ENCODE data around the gene LMF2.

The LMF2 gene

DNA sequence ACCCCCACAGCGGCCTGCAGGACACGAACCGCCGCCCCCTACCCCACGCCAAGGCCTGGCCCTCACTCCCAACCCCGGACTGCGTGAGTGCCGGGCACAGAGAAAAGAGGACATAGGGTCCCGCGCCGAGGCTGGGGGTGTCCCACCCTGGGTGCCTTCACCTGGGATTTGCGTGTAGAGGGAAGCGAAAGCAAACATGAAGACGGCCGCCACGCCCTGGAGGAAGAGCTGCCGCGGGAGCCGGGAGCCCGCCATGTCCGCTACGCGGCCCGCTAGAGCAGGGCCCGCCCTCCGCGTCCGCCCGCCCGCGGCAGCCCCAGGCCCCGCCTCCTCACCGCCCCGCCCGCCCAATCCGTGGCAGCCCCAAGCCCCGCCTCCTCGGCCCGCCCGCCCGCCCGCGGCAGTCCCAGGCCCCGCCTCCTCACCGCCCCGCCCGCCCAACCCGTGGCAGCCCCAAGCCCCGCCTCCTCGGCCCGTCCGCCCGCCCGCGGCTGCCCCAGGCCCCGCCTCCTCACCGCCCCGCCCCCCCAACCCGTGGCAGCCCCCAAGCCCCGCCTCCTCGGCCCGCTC lies at the start of gene LMF2:
TSS of gene LMF2 (minus strand) at position 282 of the 570 bp plus-strand sequence. CDS start at position 255, 27 bp downstream.
- Histone ChIP-seq H3K36me3 (ENCODE audit: control insufficient read depth in 2 of 2, insufficient read depth in 2 of 2, low read length in 2 of 2) (peaks cover 18% of the 10 kb centered on the region in 2 donors), H3K27me3 (ENCODE audit: control insufficient read depth in 1 of 2, insufficient read depth in 2 of 2, low read length in 2 of 2) (no peaks in the 10 kb centered on the region), H3K9ac (ENCODE audit: low read length in 2 of 2) (peak within 1 kb of the TSS; percentile 89 to 94), H3K9me3 (ENCODE audit: control insufficient read depth in 2 of 2, low read length in 2 of 2) (no peaks in the 10 kb centered on the region), H3K4me1 (ENCODE audit: control insufficient read depth, insufficient read depth, low read length) (peaks cover 26% of the 10 kb centered on the region), H3K4me3 (ENCODE audit: low read length in 2 of 2) (peak within 1 kb of the TSS; percentile 93 to 98), H3K27ac (ENCODE audit: low read length) (peak within 1 kb of the TSS; percentile 85)

DNA sequence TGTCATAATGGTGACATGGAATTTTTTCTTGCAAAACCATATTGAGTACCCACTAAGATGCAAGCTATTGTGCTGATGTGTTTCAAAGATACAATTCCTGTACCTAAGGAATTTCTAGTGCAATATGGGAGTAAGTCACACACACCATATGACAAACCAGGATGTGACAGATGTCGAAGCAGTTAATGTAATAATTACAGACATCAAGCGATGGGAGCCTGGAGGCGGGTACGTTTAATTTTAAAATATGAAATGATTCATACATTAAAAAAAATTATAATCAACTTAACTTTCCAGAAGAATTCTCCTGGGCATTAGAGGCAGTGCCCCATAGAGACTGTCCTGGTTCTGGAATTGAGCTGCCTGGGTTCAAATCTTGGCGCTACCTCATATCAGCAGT lies 49.2 kb upstream of the LMF2 start:
- H3K9ac ChIP-seq (ENCODE audit: low read length in 2 of 2) = no peak overlapping the region
- H3K9me3 ChIP-seq (ENCODE audit: control insufficient read depth in 2 of 2, low read length in 2 of 2) = no peaks in the 10 kb centered on the region

GRCh38 chr22:50553310-50553709 lies 45.8 kb upstream of the LMF2 start:
- Histone ChIP-seq H3K4me1 (ENCODE audit: control insufficient read depth, insufficient read depth, low read length) (no peaks in the 10 kb centered on the region), H3K27ac (ENCODE audit: low read length) (no peak overlapping the region), H3K9ac (ENCODE audit: low read length in 2 of 2) (no peak overlapping the region), H3K4me3 (ENCODE audit: low read length in 2 of 2) (no peak overlapping the region), H3K36me3 (ENCODE audit: control insufficient read depth in 2 of 2, insufficient read depth in 2 of 2, low read length in 2 of 2) (no peaks in the 10 kb centered on the region), H3K27me3 (ENCODE audit: control insufficient read depth in 1 of 2, insufficient read depth in 2 of 2, low read length in 2 of 2) (peaks cover 19 to 28% of the 10 kb centered on the region in 2 donors), H3K9me3 (ENCODE audit: control insufficient read depth in 2 of 2, low read length in 2 of 2) (no peaks in the 10 kb centered on the region)

More for the DNA sequence above, 49.2 kb upstream of the LMF2 start:
- Histone ChIP-seq H3K4me3 (ENCODE audit: low read length in 2 of 2) (no peak overlapping the region), H3K27me3 (ENCODE audit: control insufficient read depth in 1 of 2, insufficient read depth in 2 of 2, low read length in 2 of 2) (peaks cover 0 to 7% of the 10 kb centered on the region in 2 donors), H3K27ac (ENCODE audit: low read length) (no peak overlapping the region), H3K36me3 (ENCODE audit: control insufficient read depth in 2 of 2, insufficient read depth in 2 of 2, low read length in 2 of 2) (no peaks in the 10 kb centered on the region), H3K4me1 (ENCODE audit: control insufficient read depth, insufficient read depth, low read length) (no peaks in the 10 kb centered on the region)

DNA sequence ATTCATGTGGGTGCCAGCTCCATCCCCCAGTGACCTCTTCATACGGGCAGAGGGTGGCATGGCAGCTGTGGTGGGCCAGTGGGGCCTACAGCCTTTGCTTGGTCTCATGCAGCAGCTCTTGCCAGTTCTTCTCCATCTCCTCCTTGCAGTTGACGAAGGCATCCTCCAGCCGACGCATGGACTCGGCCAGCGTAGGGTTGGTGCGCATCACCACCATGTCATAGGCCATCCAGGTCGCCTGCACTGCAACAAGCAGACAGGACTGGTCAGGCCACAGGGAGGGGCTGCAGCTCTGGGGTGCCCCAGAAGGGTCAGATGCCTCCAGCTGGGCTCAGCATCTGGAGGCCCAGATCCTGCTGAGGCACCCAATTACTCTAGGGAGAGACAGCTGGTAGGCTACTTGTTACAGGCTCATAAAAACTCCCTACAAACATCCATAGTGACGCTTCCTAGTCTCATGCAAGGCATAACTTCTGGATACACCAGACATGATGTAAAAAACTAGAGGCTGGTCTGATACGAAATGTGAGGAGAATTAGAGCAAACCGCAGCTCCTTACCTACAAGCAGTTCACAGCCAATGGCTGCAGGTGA lies 43.8 kb upstream of the LMF2 start:
- no peak overlapping the region for H3K27ac ChIP-seq (ENCODE audit: low read length)

DNA sequence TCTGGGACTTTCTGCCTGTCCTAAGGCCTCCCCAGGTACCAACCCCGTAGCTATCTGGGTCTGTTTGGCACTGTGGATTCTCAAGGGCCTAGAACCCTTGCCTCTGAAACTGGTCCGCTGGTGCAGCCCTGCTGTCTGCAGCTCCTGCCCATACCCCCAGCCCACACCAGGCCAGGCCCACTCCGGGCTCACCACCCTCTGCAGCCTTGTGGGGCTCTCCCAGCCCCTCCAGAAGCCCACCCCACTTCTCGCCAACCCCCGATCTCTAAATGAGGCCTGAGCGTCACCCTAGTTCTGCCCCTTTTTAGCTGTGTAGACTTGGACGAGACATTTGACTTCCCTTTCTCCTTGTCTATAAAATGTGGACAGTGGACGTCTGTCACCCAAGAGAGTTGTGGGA lies 42.9 kb upstream of the LMF2 start:
- H3K9ac ChIP-seq (ENCODE audit: low read length in 2 of 2) = no peak overlapping the region
- peaks cover 29 to 41% of the 10 kb centered on the region in 2 donors for H3K27me3 ChIP-seq (ENCODE audit: control insufficient read depth in 1 of 2, insufficient read depth in 2 of 2, low read length in 2 of 2)
- peaks cover 3% of the 10 kb centered on the region for H3K4me1 ChIP-seq (ENCODE audit: control insufficient read depth, insufficient read depth, low read length)
- no peak overlapping the region for H3K4me3 ChIP-seq (ENCODE audit: low read length in 2 of 2)
- no peak overlapping the region for H3K27ac ChIP-seq (ENCODE audit: low read length)
- H3K9me3 ChIP-seq (ENCODE audit: control insufficient read depth in 2 of 2, low read length in 2 of 2) = no peaks in the 10 kb centered on the region
- H3K36me3 ChIP-seq (ENCODE audit: control insufficient read depth in 2 of 2, insufficient read depth in 2 of 2, low read length in 2 of 2) = no peaks in the 10 kb centered on the region

More for the DNA sequence above, 43.8 kb upstream of the LMF2 start:
- H3K9ac ChIP-seq (ENCODE audit: low read length in 2 of 2) = no peak overlapping the region
- H3K27me3 ChIP-seq (ENCODE audit: control insufficient read depth in 1 of 2, insufficient read depth in 2 of 2, low read length in 2 of 2) = peaks cover 21 to 36% of the 10 kb centered on the region in 2 donors
- no peaks in the 10 kb centered on the region for H3K9me3 ChIP-seq (ENCODE audit: control insufficient read depth in 2 of 2, low read length in 2 of 2)
- peaks cover 3% of the 10 kb centered on the region for H3K4me1 ChIP-seq (ENCODE audit: control insufficient read depth, insufficient read depth, low read length)
- H3K36me3 ChIP-seq (ENCODE audit: control insufficient read depth in 2 of 2, insufficient read depth in 2 of 2, low read length in 2 of 2) = no peaks in the 10 kb centered on the region
- H3K4me3 ChIP-seq (ENCODE audit: low read length in 2 of 2) = no peak overlapping the region

GRCh38 chr22:50548921-50549790 lies 41.7 kb upstream of the LMF2 start:
- Histone ChIP-seq H3K4me3 (ENCODE audit: low read length in 2 of 2) (peak overlapping the region in 1 of 2 donors; percentile 35), H3K36me3 (ENCODE audit: control insufficient read depth in 2 of 2, insufficient read depth in 2 of 2, low read length in 2 of 2) (no peaks in the 10 kb centered on the region), H3K9me3 (ENCODE audit: control insufficient read depth in 2 of 2, low read length in 2 of 2) (no peaks in the 10 kb centered on the region), H3K27ac (ENCODE audit: low read length) (no peak overlapping the region), H3K9ac (ENCODE audit: low read length in 2 of 2) (no peak overlapping the region), H3K27me3 (ENCODE audit: control insufficient read depth in 1 of 2, insufficient read depth in 2 of 2, low read length in 2 of 2) (peaks cover 39 to 51% of the 10 kb centered on the region in 2 donors), H3K4me1 (ENCODE audit: control insufficient read depth, insufficient read depth, low read length) (peaks cover 8% of the 10 kb centered on the region)

DNA sequence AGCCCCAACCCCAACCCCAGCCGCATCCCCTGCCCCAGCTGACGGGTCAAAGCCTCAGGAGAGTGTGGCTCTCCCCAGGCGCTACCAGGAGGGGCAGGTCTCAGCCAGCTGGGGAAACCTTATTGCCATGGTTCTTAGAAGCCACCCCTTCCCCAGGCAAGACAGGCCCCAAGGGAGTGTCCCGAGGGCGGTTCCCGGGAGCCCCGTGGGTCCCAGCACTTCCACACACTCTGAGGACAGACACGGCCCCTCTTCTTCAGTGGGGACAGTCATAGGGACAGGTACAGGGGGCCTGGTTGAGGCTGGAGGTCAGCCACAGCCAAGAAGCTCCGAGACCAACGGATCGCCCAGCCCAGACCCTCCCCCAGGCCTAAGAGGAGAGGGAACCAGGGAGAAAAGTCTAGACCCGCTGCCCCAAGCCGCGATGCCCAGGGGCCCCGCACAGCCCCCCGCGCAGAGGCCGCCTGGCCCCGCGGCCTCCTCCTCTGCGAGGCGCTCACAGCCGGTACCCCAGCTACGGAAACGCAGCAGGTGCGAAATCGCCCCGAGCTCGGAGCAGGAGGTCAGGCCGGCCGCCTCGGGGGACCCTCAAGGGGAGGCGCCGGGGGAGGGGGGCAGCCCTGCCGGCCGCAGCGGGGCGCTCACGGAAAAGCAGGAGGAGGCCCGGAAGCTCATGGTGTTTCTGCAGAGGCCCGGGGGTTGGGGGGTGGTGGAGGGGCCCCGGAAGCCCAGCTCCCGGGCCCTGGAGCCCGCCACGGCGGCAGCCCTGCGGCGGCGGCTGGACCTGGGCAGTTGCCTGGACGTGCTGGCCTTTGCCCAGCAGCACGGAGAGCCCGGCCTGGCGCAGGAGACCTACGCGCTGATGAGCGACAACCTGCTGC lies 40.8 kb upstream of the LMF2 start:
- Histone ChIP-seq H3K27me3 (ENCODE audit: control insufficient read depth in 1 of 2, insufficient read depth in 2 of 2, low read length in 2 of 2) (peaks cover 39 to 55% of the 10 kb centered on the region in 2 donors), H3K9ac (ENCODE audit: low read length in 2 of 2) (no peak overlapping the region), H3K9me3 (ENCODE audit: control insufficient read depth in 2 of 2, low read length in 2 of 2) (no peaks in the 10 kb centered on the region), H3K27ac (ENCODE audit: low read length) (no peak overlapping the region), H3K4me3 (ENCODE audit: low read length in 2 of 2) (peak overlapping the region in 1 of 2 donors; percentile 35), H3K4me1 (ENCODE audit: control insufficient read depth, insufficient read depth, low read length) (peaks cover 10% of the 10 kb centered on the region), H3K36me3 (ENCODE audit: control insufficient read depth in 2 of 2, insufficient read depth in 2 of 2, low read length in 2 of 2) (no peaks in the 10 kb centered on the region)

- Histone ChIP-seq H3K9me3 (ENCODE audit: control insufficient read depth in 2 of 2, low read length in 2 of 2) (no peaks in the 10 kb centered on the region), H3K9ac (ENCODE audit: low read length in 2 of 2) (no peak overlapping the region), H3K4me3 (ENCODE audit: low read length in 2 of 2) (no peak overlapping the region), H3K4me1 (ENCODE audit: control insufficient read depth, insufficient read depth, low read length) (peaks cover 10% of the 10 kb centered on the region), H3K27me3 (ENCODE audit: control insufficient read depth in 1 of 2, insufficient read depth in 2 of 2, low read length in 2 of 2) (peaks cover 41 to 55% of the 10 kb centered on the region in 2 donors), H3K27ac (ENCODE audit: low read length) (no peak overlapping the region), H3K36me3 (ENCODE audit: control insufficient read depth in 2 of 2, insufficient read depth in 2 of 2, low read length in 2 of 2) (no peaks in the 10 kb centered on the region)
These were observed 39.9 kb upstream of the LMF2 start for GRCh38 chr22:50547263-50547985.

GRCh38 chr22:50546326-50547262 lies 39.1 kb upstream of the LMF2 start:
- Histone ChIP-seq H3K4me1 (ENCODE audit: control insufficient read depth, insufficient read depth, low read length) (peaks cover 10% of the 10 kb centered on the region), H3K9me3 (ENCODE audit: control insufficient read depth in 2 of 2, low read length in 2 of 2) (no peaks in the 10 kb centered on the region), H3K36me3 (ENCODE audit: control insufficient read depth in 2 of 2, insufficient read depth in 2 of 2, low read length in 2 of 2) (no peaks in the 10 kb centered on the region), H3K27ac (ENCODE audit: low read length) (no peak overlapping the region), H3K4me3 (ENCODE audit: low read length in 2 of 2) (no peak overlapping the region), H3K27me3 (ENCODE audit: control insufficient read depth in 1 of 2, insufficient read depth in 2 of 2, low read length in 2 of 2) (peaks cover 37 to 55% of the 10 kb centered on the region in 2 donors), H3K9ac (ENCODE audit: low read length in 2 of 2) (no peak overlapping the region)

Measured in stomach smooth muscle (tissue), 2 donors.